Islet precursor cell (in vitro differentiated cells): ENCODE data around the gene CPD.
"Not testable (repeated sequence)": the region's sequence is repeated elsewhere in the genome, so short reads cannot be mapped to it uniquely, and the experiment has no call there.

Experiments used
- DNase-seq: peaks from one replicate; pipeline ENCODE4 v3.0.0-alpha.2; 2018

The CPD gene

GRCh38 chr17:30389756-30390300, 11.1 kb downstream of the CPD start:
- no peak for DNase-seq

GRCh38 chr17:30391534-30391933, 12.8 kb downstream of the CPD start:
- no peak for DNase-seq

GRCh38 chr17:30393491-30393890, 14.8 kb downstream of the CPD start:
- DNase-seq: no peak

GRCh38 chr17:30393911-30394867, 15.5 kb downstream of the CPD start:
- no peak for DNase-seq

GRCh38 chr17:30395398-30396022, 16.8 kb downstream of the CPD start:
- no peak for DNase-seq

- DNase-seq: no peak
Observed at GRCh38 chr17:30396129-30396528, 17.4 kb downstream of the CPD start.

- no peak for DNase-seq
Observed at GRCh38 chr17:30396612-30397011, 17.9 kb downstream of the CPD start.

- DNase-seq: no peak
Observed at GRCh38 chr17:30398328-30399041, 19.8 kb downstream of the CPD start.

GRCh38 chr17:30401097-30401496, 22.4 kb downstream of the CPD start:
- DNase-seq: no peak

- DNase-seq: no peak
Observed at GRCh38 chr17:30405161-30405560, 26.4 kb downstream of the CPD start.

- DNase-seq: not testable (repeated sequence)
Observed at GRCh38 chr17:30410627-30411026, 31.9 kb downstream of the CPD start.

GRCh38 chr17:30412008-30412496, 33.3 kb downstream of the CPD start:
- DNase-seq: not testable (repeated sequence)

GRCh38 chr17:30413109-30413508, 34.4 kb downstream of the CPD start:
- DNase-seq: no peak

GRCh38 chr17:30414486-30414885, 35.8 kb downstream of the CPD start:
- no peak for DNase-seq

- DNase-seq: no peak
Observed at GRCh38 chr17:30415491-30415890, 36.8 kb downstream of the CPD start.

GRCh38 chr17:30418070-30418469, 39.3 kb downstream of the CPD start:
- DNase-seq: not testable (repeated sequence)

GRCh38 chr17:30421592-30421991, 42.9 kb downstream of the CPD start:
- no peak for DNase-seq

- no peak for DNase-seq
Observed at GRCh38 chr17:30422171-30422570, 43.4 kb downstream of the CPD start.

GRCh38 chr17:30424471-30424870, 45.7 kb downstream of the CPD start:
- no peak for DNase-seq

GRCh38 chr17:30426292-30426691, 47.6 kb downstream of the CPD start:
- no peak for DNase-seq

- no peak for DNase-seq
Observed at GRCh38 chr17:30427611-30428010, 48.9 kb downstream of the CPD start.

GRCh38 chr17:30429155-30429554, 50.4 kb downstream of the CPD start:
- no peak for DNase-seq

- no peak for DNase-seq
Observed at GRCh38 chr17:30433514-30433913, 54.8 kb downstream of the CPD start.
